ENCODE measurements around the gene NPTXR.

- TF ChIP-seq CTCF (IDR thresholded peaks at IDR 0.05), result no peak
- TF ChIP-seq POLR2A (IDR thresholded peaks at IDR 0.05), result no peak
- TF ChIP-seq EP300 (IDR thresholded peaks at IDR 0.05), result no peak
These were observed 24.5 kb upstream of the NPTXR start for GRCh38 chr22:38868286-38868721.
